WTC11 (cell line): ENCODE data around the gene MSI2. TPM values are rescaled to one million over a fixed set of nuclear protein-coding genes. Genes with fewer than 3 reads are reported as not detected.
"Not testable (repeated sequence)": the region's sequence is repeated elsewhere in the genome, so short reads cannot be mapped to it uniquely, and the experiment has no call there.

Source experiments
- ATAC-seq: fragments of 200-7000 bp; cut with Tn5 transposase; 2 replicates; pipeline ENCODE4 v1.10.0; 2021; ENCODE audit warnings: mild to moderate bottlenecking, moderate library complexity
- CTCF ChIA-PET: fragments of 300-600 bp; sonication (Branson Sonifier 250); formaldehyde crosslinking; loops from one replicate; lab custom pipeline; 2021; ENCODE audit warnings: antibody characterized with exemption; lab: Charles Lee
- POLR2A ChIA-PET: fragments of 350-600 bp; sonication (Branson Sonifier 250); formaldehyde crosslinking; loops from one replicate; lab custom pipeline; 2021; ENCODE audit warnings: antibody characterized with exemption; lab: Charles Lee
- DNase-seq: peaks from one replicate; pipeline ENCODE4 v3.0.0; 2021; ENCODE audit warnings: low spot score
- H3K27ac Mint-ChIP-seq: 2 replicates; pipeline ENCODE4 v1.8.0; 2021; ENCODE audit warnings: mixed read lengths
- H3K27me3 Mint-ChIP-seq: 2 replicates; pipeline ENCODE4 v1.8.0; 2021; ENCODE audit warnings: low read depth, mild to moderate bottlenecking, moderate library complexity, mixed read lengths
- H3K36me3 Mint-ChIP-seq: 2 replicates; pipeline ENCODE4 v1.8.0; 2021; ENCODE audit warnings: mixed read lengths
- H3K4me1 Mint-ChIP-seq: 2 replicates; pipeline ENCODE4 v1.8.0; 2022; ENCODE audit warnings: mixed read lengths
- H3K4me3 Mint-ChIP-seq: 2 replicates; pipeline ENCODE4 v1.8.0; 2021; ENCODE audit warnings: mild to moderate bottlenecking, moderate library complexity, mixed read lengths
- H3K9me3 Mint-ChIP-seq: 2 replicates; pipeline ENCODE4 v1.8.0; 2021; ENCODE audit warnings: mixed read lengths
- CREM ChIP-seq: sonication (generic); formaldehyde crosslinking; IDR thresholded peaks from 2 replicates; pipeline ENCODE4 v1.8.1; 2022; ENCODE audit warnings: mild to moderate bottlenecking, missing genetic modification reagents, moderate library complexity
- ELF4 ChIP-seq: sonication (generic); formaldehyde crosslinking; IDR thresholded peaks from 2 replicates; pipeline ENCODE4 v1.8.1; 2022; ENCODE audit warnings: low read depth, mild to moderate bottlenecking, moderate library complexity, missing genetic modification reagents
- EMX1 ChIP-seq: fragments of 250-450 bp; sonication (Bioruptor Pico); IDR thresholded peaks from 2 replicates; pipeline ENCODE4 v1.8.0; 2021; ENCODE audit warnings: mild to moderate bottlenecking
- ETV6 ChIP-seq: sonication (generic); formaldehyde crosslinking; IDR thresholded peaks from 2 replicates; pipeline ENCODE4 v1.8.1; 2022; ENCODE audit warnings: mild to moderate bottlenecking, missing genetic modification reagents
- FOXP1 ChIP-seq: sonication (generic); formaldehyde crosslinking; IDR thresholded peaks from 2 replicates; pipeline ENCODE4 v1.8.0; 2022; ENCODE audit warnings: missing genetic modification reagents, mild to moderate bottlenecking, moderate library complexity, borderline replicate concordance
- GTF2I ChIP-seq: fragments of 250-450 bp; sonication (Bioruptor Pico); conservative IDR thresholded peaks from 2 replicates; pipeline ENCODE4 v1.4.0; 2021; ENCODE audit warnings: mild to moderate bottlenecking
- IRF2 ChIP-seq: sonication (generic); formaldehyde crosslinking; IDR thresholded peaks from 2 replicates; pipeline ENCODE4 v1.8.0; 2022; ENCODE audit warnings: low read depth, missing genetic modification reagents, borderline replicate concordance
- NFATC4 ChIP-seq: fragments of 250-450 bp; sonication (Bioruptor Pico); IDR thresholded peaks from 2 replicates; pipeline ENCODE4 v1.9.0; 2021; ENCODE audit warnings: mild to moderate bottlenecking
- NFYB ChIP-seq: sonication (generic); formaldehyde crosslinking; conservative IDR thresholded peaks from 2 replicates; pipeline ENCODE4 v1.8.0; 2022; ENCODE audit warnings: low read depth, missing genetic modification reagents
- NR2C2 ChIP-seq: sonication (generic); formaldehyde crosslinking; IDR thresholded peaks from 2 replicates; pipeline ENCODE4 v1.8.0; 2022; ENCODE audit warnings: mild to moderate bottlenecking, missing genetic modification reagents
- SMAD4 ChIP-seq: sonication (generic); formaldehyde crosslinking; IDR thresholded peaks from 2 replicates; pipeline ENCODE4 v1.8.0; 2022; ENCODE audit warnings: mild to moderate bottlenecking, missing genetic modification reagents
- TCF7 ChIP-seq: sonication (generic); formaldehyde crosslinking; IDR thresholded peaks from 2 replicates; pipeline ENCODE4 v1.8.0; 2022; ENCODE audit warnings: mild to moderate bottlenecking, low read depth, missing genetic modification reagents, moderate library complexity
- TEAD4 ChIP-seq: sonication (generic); formaldehyde crosslinking; IDR thresholded peaks from 2 replicates; pipeline ENCODE4 v1.8.0; 2022; ENCODE audit warnings: mild to moderate bottlenecking, missing genetic modification reagents
- TP53 ChIP-seq: sonication (generic); formaldehyde crosslinking; IDR thresholded peaks from 2 replicates; pipeline ENCODE4 v1.8.1; 2023; ENCODE audit warnings: mild to moderate bottlenecking, missing genetic modification reagents
- ZBTB21 ChIP-seq: sonication (generic); formaldehyde crosslinking; IDR thresholded peaks from 2 replicates; pipeline ENCODE4 v1.8.1; 2023; ENCODE audit warnings: mild to moderate bottlenecking, missing genetic modification reagents, borderline replicate concordance
- ZNF138 ChIP-seq: sonication (generic); formaldehyde crosslinking; conservative IDR thresholded peaks from 2 replicates; pipeline ENCODE4 v1.8.1; 2022; ENCODE audit warnings: mild to moderate bottlenecking, moderate library complexity, missing genetic modification reagents
- ZNF317 ChIP-seq: sonication (generic); formaldehyde crosslinking; IDR thresholded peaks from 2 replicates; pipeline ENCODE4 v1.8.1; 2023; ENCODE audit warnings: low read depth, mild to moderate bottlenecking, moderate library complexity, missing genetic modification reagents, borderline replicate concordance
- ZNF416 ChIP-seq: fragments of 250-450 bp; sonication (Bioruptor Pico); IDR thresholded peaks from 2 replicates; pipeline ENCODE4 v1.9.0; 2021; ENCODE audit warnings: mild to moderate bottlenecking, inconsistent platforms
- ZNF423 ChIP-seq: fragments of 250-450 bp; sonication (Bioruptor Pico); IDR thresholded peaks from 2 replicates; pipeline ENCODE4 v2.1.2; 2022; ENCODE audit warnings: mild to moderate bottlenecking, moderate library complexity
- total RNA-seq: library from RNA; stranded (reverse); gene quantifications from 3 replicates; pipeline ENCODE4 v1.2.3, GENCODE V29; 2021
- TF ChIP-seq, protein P1 (sequence below): sonication (generic); formaldehyde crosslinking; IDR thresholded peaks from 2 replicates; pipeline ENCODE4 v1.8.0; 2023; ENCODE audit warnings: mild to moderate bottlenecking, missing genetic modification reagents
- TF ChIP-seq, protein P2 (sequence below): sonication (generic); formaldehyde crosslinking; IDR thresholded peaks from 2 replicates; pipeline ENCODE4 v1.8.0; 2022; ENCODE audit warnings: mild to moderate bottlenecking, missing genetic modification reagents
- TF ChIP-seq, protein P3 (sequence below): sonication (generic); formaldehyde crosslinking; IDR thresholded peaks from 2 replicates; pipeline ENCODE4 v1.8.0; 2022; ENCODE audit warnings: mild to moderate bottlenecking, missing genetic modification reagents
- TF ChIP-seq, protein P4 (sequence below): sonication (generic); formaldehyde crosslinking; IDR thresholded peaks from 2 replicates; pipeline ENCODE4 v1.8.0; 2022; ENCODE audit warnings: mild to moderate bottlenecking, missing genetic modification reagents

Gene MSI2
- total RNA-seq, 1 experiment from 2014 or later, result 82.1 TPM

DNA sequence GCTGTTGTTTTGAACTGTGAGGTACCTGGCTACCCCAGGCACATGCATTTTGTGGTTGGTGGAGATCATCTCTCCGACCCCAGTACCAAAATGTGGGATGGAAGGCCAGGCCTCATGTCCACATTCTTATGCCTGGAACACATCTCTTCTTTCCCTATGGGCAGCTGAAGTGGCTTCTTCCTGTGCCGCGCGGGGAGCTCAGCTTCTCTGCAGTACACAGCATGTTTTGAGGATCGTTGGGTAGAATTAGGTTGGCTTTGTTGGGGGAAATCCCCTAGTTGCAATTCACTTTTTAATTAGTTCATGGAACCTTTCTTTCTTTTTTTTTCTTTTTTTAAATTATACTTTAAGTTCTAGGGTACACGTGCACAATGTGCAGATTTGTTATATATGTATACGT lies 242.1 kb downstream of the MSI2 start:
- no peaks in the 10 kb centered on the region for H3K27me3 Mint-ChIP-seq
- no peak for ATAC-seq
- no peak overlapping the region for H3K27ac Mint-ChIP-seq
- H3K4me1 Mint-ChIP-seq, result peaks cover 11% of the 10 kb centered on the region
- TF ChIP-seq CREM (CRISPR knock-in tag) (no peak), ZBTB21 (CRISPR knock-in tag) (no peak), IRF2 (CRISPR knock-in tag) (no peak), NFATC4 (CRISPR knock-in tag) (no peak), NFYB (CRISPR knock-in tag) (no peak), ETV6 (CRISPR knock-in tag) (no peak), ZNF317 (CRISPR knock-in tag) (no peak), ZNF138 (CRISPR knock-in tag) (no peak)
- TF ChIP-seq, protein P1, sequence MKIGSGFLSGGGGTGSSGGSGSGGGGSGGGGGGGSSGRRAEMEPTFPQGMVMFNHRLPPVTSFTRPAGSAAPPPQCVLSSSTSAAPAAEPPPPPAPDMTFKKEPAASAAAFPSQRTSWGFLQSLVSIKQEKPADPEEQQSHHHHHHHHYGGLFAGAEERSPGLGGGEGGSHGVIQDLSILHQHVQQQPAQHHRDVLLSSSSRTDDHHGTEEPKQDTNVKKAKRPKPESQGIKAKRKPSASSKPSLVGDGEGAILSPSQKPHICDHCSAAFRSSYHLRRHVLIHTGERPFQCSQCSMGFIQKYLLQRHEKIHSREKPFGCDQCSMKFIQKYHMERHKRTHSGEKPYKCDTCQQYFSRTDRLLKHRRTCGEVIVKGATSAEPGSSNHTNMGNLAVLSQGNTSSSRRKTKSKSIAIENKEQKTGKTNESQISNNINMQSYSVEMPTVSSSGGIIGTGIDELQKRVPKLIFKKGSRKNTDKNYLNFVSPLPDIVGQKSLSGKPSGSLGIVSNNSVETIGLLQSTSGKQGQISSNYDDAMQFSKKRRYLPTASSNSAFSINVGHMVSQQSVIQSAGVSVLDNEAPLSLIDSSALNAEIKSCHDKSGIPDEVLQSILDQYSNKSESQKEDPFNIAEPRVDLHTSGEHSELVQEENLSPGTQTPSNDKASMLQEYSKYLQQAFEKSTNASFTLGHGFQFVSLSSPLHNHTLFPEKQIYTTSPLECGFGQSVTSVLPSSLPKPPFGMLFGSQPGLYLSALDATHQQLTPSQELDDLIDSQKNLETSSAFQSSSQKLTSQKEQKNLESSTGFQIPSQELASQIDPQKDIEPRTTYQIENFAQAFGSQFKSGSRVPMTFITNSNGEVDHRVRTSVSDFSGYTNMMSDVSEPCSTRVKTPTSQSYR (CRISPR knock-in tag), result no peak
- CTCF ChIA-PET, result interaction anchor here (1.0 to 2.0 kb wide), 4 partner anchors 26 to 255 kb away, joined by 3 to 9 read pairs (median 3); no protein-coding TSS in a partner anchor
- H3K9me3 Mint-ChIP-seq, result no peaks in the 10 kb centered on the region
- no peak for DNase-seq
- H3K36me3 Mint-ChIP-seq, result no peaks in the 10 kb centered on the region
- POLR2A ChIA-PET, result no interaction called here
- no peak overlapping the region for H3K4me3 Mint-ChIP-seq

DNA sequence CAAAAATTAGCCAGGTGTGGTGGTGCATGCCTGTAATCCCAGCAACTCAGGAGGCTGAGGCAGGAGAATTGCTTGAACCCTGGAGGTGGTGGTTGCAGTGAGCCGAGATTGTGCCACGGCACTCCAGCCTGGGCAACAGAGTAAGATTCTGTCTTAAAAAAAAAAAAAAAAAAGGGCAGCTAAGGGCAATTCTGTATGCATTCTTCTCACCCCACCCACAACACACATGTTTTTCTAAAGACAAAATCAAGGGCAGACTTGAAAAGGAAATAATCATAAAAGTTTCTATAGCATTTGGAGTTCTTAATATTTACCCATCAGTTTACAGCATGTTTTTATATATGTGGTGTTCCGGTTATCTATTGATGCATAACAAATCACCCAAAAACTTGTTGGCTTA lies 242.9 kb downstream of the MSI2 start:
- H3K27ac Mint-ChIP-seq, H3K9me3 Mint-ChIP-seq, POLR2A ChIA-PET, H3K36me3 Mint-ChIP-seq, H3K27me3 Mint-ChIP-seq, ATAC-seq, H3K4me3 Mint-ChIP-seq, DNase-seq: not testable (repeated sequence)
- CTCF ChIA-PET, result interaction anchor here (0.7 to 1.0 kb wide), 2 partner anchors 13 to 58 kb away, joined by 3 read pairs; no protein-coding TSS in a partner anchor
- peaks cover 12% of the 10 kb centered on the region for H3K4me1 Mint-ChIP-seq

DNA sequence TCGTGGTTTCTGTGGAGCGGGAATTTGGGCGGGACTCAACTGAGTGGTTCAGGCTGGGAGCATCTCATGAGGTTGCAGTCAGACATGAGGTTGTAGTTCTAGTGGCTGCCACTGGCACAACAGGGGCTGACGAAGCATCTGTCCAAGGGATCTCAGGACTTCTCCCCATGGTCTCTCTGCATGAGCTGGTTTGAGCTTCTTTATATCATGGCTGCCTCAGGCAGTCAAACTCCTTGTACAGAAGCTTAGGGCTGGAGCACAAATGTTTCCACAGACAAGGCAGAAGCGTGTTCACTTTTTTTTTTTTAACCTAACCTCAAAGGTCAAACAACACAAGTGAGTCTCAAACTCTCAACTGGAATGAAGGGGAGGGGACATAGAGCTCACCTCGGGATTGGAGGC lies 243.3 kb downstream of the MSI2 start:
- TF ChIP-seq ZNF416 (CRISPR knock-in tag) (no peak), FOXP1 (CRISPR knock-in tag) (no peak)
- no peak overlapping the region for H3K27ac Mint-ChIP-seq
- ATAC-seq (peak; percentile 39; the same call in 1 of the 2 replicates), DNase-seq (no peak)
- no peaks in the 10 kb centered on the region for H3K9me3 Mint-ChIP-seq
- POLR2A ChIA-PET, result no interaction called here
- H3K4me1 Mint-ChIP-seq, result peaks cover 12% of the 10 kb centered on the region
- H3K4me3 Mint-ChIP-seq, result no peak overlapping the region
- no peaks in the 10 kb centered on the region for H3K36me3 Mint-ChIP-seq
- no peaks in the 10 kb centered on the region for H3K27me3 Mint-ChIP-seq
- CTCF ChIA-PET, result interaction anchor here (0.7 to 1.4 kb wide), 3 partner anchors 12 to 257 kb away, joined by 3 to 5 read pairs (median 3); no protein-coding TSS in a partner anchor

DNA sequence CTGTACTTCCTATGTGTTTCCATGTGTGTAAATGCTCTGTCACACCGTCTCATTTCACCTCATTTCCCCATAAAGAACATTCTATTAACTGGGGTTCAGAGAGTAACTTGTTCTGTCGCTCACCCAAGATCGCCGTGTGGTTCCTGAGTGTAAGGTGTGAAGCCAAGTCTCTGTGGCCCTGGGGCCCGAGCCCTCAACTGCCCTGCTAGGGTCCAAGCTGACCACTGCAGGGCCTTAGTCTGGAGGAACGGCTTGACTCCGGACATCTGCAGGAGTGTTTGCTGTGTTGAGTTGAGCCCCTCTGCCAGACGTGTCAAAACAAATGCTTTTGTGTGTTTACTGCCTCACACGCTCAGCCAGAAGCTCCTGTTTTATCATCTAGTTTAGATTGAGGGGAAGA lies 244.7 kb downstream of the MSI2 start:
- Mint-ChIP-seq H3K9me3 (no peaks in the 10 kb centered on the region), H3K4me3 (no peak overlapping the region), H3K27me3 (no peaks in the 10 kb centered on the region), H3K4me1 (peaks cover 11% of the 10 kb centered on the region), H3K27ac (peak overlapping the region; percentile 21; the same call in 1 of the 2 replicates), H3K36me3 (no peaks in the 10 kb centered on the region)
- DNase-seq (no peak), ATAC-seq (no peak)
- ChIA-PET CTCF (interaction anchor here (0.7 to 2.2 kb wide), 3 partner anchors 171 to 785 kb away, joined by 3 to 5 read pairs (median 5); no protein-coding TSS in a partner anchor), POLR2A (no interaction called here)
- TF ChIP-seq NR2C2 (CRISPR knock-in tag) (no peak), SMAD4 (CRISPR knock-in tag) (no peak), ZNF423 (CRISPR knock-in tag) (no peak), TP53 (CRISPR knock-in tag) (no peak), TCF7 (CRISPR knock-in tag) (no peak), IRF2 (CRISPR knock-in tag) (no peak), EMX1 (CRISPR knock-in tag) (no peak), GTF2I (CRISPR knock-in tag) (no peak), ELF4 (no peak), TEAD4 (CRISPR knock-in tag) (no peak), ZNF138 (CRISPR knock-in tag) (no peak)
- TF ChIP-seq, protein P2, sequence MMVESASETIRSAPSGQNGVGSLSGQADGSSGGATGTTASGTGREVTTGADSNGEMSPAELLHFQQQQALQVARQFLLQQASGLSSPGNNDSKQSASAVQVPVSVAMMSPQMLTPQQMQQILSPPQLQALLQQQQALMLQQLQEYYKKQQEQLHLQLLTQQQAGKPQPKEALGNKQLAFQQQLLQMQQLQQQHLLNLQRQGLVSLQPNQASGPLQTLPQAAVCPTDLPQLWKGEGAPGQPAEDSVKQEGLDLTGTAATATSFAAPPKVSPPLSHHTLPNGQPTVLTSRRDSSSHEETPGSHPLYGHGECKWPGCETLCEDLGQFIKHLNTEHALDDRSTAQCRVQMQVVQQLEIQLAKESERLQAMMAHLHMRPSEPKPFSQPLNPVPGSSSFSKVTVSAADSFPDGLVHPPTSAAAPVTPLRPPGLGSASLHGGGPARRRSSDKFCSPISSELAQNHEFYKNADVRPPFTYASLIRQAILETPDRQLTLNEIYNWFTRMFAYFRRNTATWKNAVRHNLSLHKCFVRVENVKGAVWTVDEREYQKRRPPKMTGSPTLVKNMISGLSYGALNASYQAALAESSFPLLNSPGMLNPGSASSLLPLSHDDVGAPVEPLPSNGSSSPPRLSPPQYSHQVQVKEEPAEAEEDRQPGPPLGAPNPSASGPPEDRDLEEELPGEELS (CRISPR knock-in tag), result no peak
- TF ChIP-seq, protein P3, sequence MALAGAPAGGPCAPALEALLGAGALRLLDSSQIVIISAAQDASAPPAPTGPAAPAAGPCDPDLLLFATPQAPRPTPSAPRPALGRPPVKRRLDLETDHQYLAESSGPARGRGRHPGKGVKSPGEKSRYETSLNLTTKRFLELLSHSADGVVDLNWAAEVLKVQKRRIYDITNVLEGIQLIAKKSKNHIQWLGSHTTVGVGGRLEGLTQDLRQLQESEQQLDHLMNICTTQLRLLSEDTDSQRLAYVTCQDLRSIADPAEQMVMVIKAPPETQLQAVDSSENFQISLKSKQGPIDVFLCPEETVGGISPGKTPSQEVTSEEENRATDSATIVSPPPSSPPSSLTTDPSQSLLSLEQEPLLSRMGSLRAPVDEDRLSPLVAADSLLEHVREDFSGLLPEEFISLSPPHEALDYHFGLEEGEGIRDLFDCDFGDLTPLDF (CRISPR knock-in tag), result no peak
- TF ChIP-seq, protein P4, sequence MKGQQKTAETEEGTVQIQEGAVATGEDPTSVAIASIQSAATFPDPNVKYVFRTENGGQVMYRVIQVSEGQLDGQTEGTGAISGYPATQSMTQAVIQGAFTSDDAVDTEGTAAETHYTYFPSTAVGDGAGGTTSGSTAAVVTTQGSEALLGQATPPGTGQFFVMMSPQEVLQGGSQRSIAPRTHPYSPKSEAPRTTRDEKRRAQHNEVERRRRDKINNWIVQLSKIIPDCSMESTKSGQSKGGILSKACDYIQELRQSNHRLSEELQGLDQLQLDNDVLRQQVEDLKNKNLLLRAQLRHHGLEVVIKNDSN (CRISPR knock-in tag), result no peak
